CD4-positive, alpha-beta memory T cell (primary cell): ENCODE measurements around the gene RPS27L. TPM values are rescaled to one million over a fixed set of nuclear protein-coding genes. Genes with fewer than 3 reads are reported as not detected.

ENCODE experiments used
- CTCF ChIA-PET: fragments of 350-600 bp; sonication (Branson Sonifier 250); formaldehyde crosslinking; loops from one replicate; lab custom pipeline; 2021; ENCODE audit warnings: inconsistent platforms; ENCODE audit not compliant: partially characterized antibody; lab: Charles Lee
- POLR2A ChIA-PET: fragments of 350-600 bp; sonication (Branson Sonifier 250); formaldehyde crosslinking; loops from one replicate; lab custom pipeline; 2021; ENCODE audit not compliant: partially characterized antibody; lab: Charles Lee
- DNase-seq, 5 donors: peaks; one replicate each; pipeline versions ENCODE4 v3.0.0 to v3.0.0-alpha.2; 2020 to 2022; ENCODE audit warnings: mixed read lengths in 1 of 5
- H3K27ac ChIP-seq: one replicate; pipeline ENCODE4 v1.7.0; 2013; ENCODE audit warnings: low read depth, low read length
- H3K27me3 ChIP-seq: 2 replicates; pipeline ENCODE4 v1.7.0; 2013; ENCODE audit warnings: mild to moderate bottlenecking, low read length, moderate library complexity; ENCODE audit not compliant: insufficient read depth
- H3K36me3 ChIP-seq: 2 replicates; pipeline ENCODE4 v1.7.0; 2013; ENCODE audit warnings: mild to moderate bottlenecking, low read length, moderate library complexity; ENCODE audit not compliant: insufficient read depth
- H3K4me1 ChIP-seq: 2 replicates; pipeline ENCODE4 v1.7.0; 2013; ENCODE audit warnings: mild to moderate bottlenecking, low read length, moderate library complexity; ENCODE audit not compliant: insufficient read depth
- H3K4me3 ChIP-seq, 2 donors: one replicate each; pipeline ENCODE4 v1.7.0; 2013; ENCODE audit warnings: low read length in 2 of 2, mild to moderate bottlenecking in 1 of 2
- H3K9me3 ChIP-seq, 2 donors: one replicate each; pipeline ENCODE4 v1.7.0; 2013; ENCODE audit warnings: low read length in 2 of 2, control low read depth in 1 of 2; ENCODE audit not compliant: control insufficient read depth in 1 of 2
- H3K27ac Mint-ChIP-seq, 7 donors: one replicate each; pipeline ENCODE4 v1.8.0; 2020 to 2021; ENCODE audit warnings: mixed read lengths in 7 of 7, mild to moderate bottlenecking in 6 of 7, inconsistent platforms in 3 of 7, moderate library complexity in 3 of 7
- H3K27me3 Mint-ChIP-seq, 2 donors: one replicate each; pipeline ENCODE4 v1.8.0; 2020 to 2021; ENCODE audit warnings: mixed read lengths in 2 of 2
- H3K36me3 Mint-ChIP-seq, 2 donors: one replicate each; pipeline ENCODE4 v1.8.0; 2020 to 2021; ENCODE audit warnings: mixed read lengths in 2 of 2, inconsistent platforms in 1 of 2, mild to moderate bottlenecking in 1 of 2
- H3K4me1 Mint-ChIP-seq, 4 donors: one replicate each; pipeline ENCODE4 v1.8.0; 2020 to 2021; ENCODE audit warnings: mixed read lengths in 4 of 4, mild to moderate bottlenecking in 1 of 4
- H3K4me3 Mint-ChIP-seq, 8 donors: one replicate each; pipeline ENCODE4 v1.8.0; 2020 to 2021; ENCODE audit warnings: mixed read lengths in 8 of 8, mild to moderate bottlenecking in 7 of 8, moderate library complexity in 6 of 8, inconsistent platforms in 3 of 8
- H3K9me3 Mint-ChIP-seq, 8 donors: one replicate each; pipeline ENCODE4 v1.8.0; 2020 to 2021; ENCODE audit warnings: mixed read lengths in 8 of 8, mild to moderate bottlenecking in 5 of 8, inconsistent platforms in 3 of 8, moderate library complexity in 1 of 8
- intact Hi-C: fragments of 100-400 bp; cut with micrococcal nuclease; formaldehyde crosslinking; loops from one replicate; pipeline ENCODE4 v1.15.1; 2023
- polyA plus RNA-seq, 2 donors: library from polyadenylated mRNA; unstranded; fragments of 300-500 nt; fragmentation: Illumina TruSeq; gene quantifications; one replicate each; pipeline ENCODE4 v1.2.3, GENCODE V29; 2021
- total RNA-seq, 2 experiments: library from RNA; stranded (reverse); gene quantifications; one replicate each; pipeline ENCODE4 v1.2.3, GENCODE V29; 2021

Gene RPS27L
- total and polyA plus RNA-seq, 4 experiments from 2014 or later: 150 to 211 (median 174) TPM

- H3K36me3 ChIP-seq: no peaks in the 10 kb centered on the region
- H3K27me3 ChIP-seq: no peaks in the 10 kb centered on the region
- no peak for DNase-seq
- intact Hi-C loops: no loop called here
- ChIA-PET POLR2A (no interaction called here), CTCF (no interaction called here)
- no peak overlapping the region for H3K27ac ChIP-seq
- peaks cover 14% of the 10 kb centered on the region for H3K4me1 ChIP-seq
- no peaks in the 10 kb centered on the region for H3K27me3 Mint-ChIP-seq
- peak overlapping the region in 1 of 7 donors; percentile 29 for H3K27ac Mint-ChIP-seq
- H3K36me3 Mint-ChIP-seq: peaks cover 0 to 15% of the 10 kb centered on the region in 2 donors
- H3K9me3 Mint-ChIP-seq: no peaks in the 10 kb centered on the region
- no peak overlapping the region for H3K4me3 ChIP-seq
- H3K4me1 Mint-ChIP-seq: peaks cover 7 to 19% (median 13%) of the 10 kb centered on the region in 4 donors
- H3K4me3 Mint-ChIP-seq: peak overlapping the region in 1 of 8 donors; percentile 46
- no peaks in the 10 kb centered on the region for H3K9me3 ChIP-seq
These were observed 3.4 kb upstream of the RPS27L start for GRCh38 chr15:63160638-63161037.

DNA sequence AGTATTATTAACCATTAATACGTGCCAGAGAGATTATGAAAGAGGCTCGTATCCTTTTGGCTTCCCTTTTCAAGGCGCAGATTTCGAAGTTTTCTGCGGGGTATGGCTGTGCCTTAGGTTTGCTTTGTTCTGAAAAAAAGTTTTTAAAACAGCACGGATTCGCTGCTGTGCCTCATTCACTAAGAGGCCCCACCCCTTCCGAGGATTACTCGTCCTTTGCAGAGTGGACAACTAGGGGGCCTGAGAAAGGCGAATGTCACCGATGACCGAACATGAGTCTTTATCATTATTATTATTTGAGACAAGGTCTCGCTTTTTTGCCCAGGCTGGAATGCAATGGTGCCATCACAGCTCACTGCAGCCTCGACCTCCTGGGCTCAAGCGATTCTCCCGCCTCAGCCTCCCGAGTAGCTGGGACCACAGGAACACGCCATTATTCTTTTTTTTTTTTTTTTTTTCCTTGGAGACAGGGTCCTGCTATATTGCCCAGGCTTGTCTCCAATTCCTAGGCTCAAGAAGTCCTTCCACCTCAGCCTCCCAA lies 684 bp upstream of the RPS27L start:
- Mint-ChIP-seq H3K27ac (peak overlapping the region; percentile 57 to 92 (median 89)), H3K4me3 (peak overlapping the region; percentile 89 to 100 (median 98)), H3K4me1 (peaks cover 14 to 32% (median 24%) of the 10 kb centered on the region in 4 donors), H3K36me3 (peaks cover 5 to 27% of the 10 kb centered on the region in 2 donors), H3K9me3 (no peaks in the 10 kb centered on the region), H3K27me3 (no peaks in the 10 kb centered on the region)
- peaks cover 29% of the 10 kb centered on the region for H3K4me1 ChIP-seq
- ChIA-PET CTCF (interaction anchor here (0.9 to 1.5 kb wide), 5 partner anchors 8 to 40 kb away, joined by 3 to 5 read pairs (median 4); no protein-coding TSS in a partner anchor), POLR2A (interaction anchor here (0.6 to 4.0 kb wide), 22 partner anchors 9 to 346 kb away, joined by 3 to 96 read pairs (median 6); partner anchors contain the start of genes APH1B, LACTB, RAB8B and USP3)
- intact Hi-C loops: loop anchor here (1.0 to 5.0 kb wide), 6 partner anchors 31 to 244 kb away; partner anchors contain the start of genes APH1B, LACTB and RAB8B
- H3K9me3 ChIP-seq: no peaks in the 10 kb centered on the region
- H3K36me3 ChIP-seq: peaks cover 4% of the 10 kb centered on the region
- H3K27me3 ChIP-seq: no peaks in the 10 kb centered on the region
- peak overlapping the region; percentile 53 to 88 for H3K4me3 ChIP-seq
- DNase-seq: peak in 1 of 5 donors; percentile 45
- peak overlapping the region; percentile 74 for H3K27ac ChIP-seq

DNA sequence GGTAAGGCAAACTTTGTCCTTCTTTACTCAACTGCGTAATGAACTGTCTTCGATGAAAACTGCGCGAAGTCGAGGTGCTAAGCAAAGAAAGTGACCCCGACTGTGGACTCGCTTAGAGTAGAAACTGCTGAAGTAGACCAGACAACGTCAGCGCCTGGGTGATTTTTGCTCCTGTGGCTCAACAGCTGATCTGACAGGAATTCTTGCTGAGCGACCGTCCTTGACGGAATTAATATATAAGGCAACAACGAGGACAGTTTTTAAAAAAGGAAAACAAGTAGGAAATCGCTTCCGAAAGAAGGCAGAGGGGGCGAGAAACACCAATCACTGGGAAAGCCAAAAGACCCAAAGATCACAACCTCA lies 541 bp downstream of the RPS27L start:
- peaks cover 10 to 33% of the 10 kb centered on the region in 2 donors for H3K36me3 Mint-ChIP-seq
- H3K4me3 Mint-ChIP-seq: peak overlapping the region; percentile 97 to 100 (median 100)
- no peaks in the 10 kb centered on the region for H3K9me3 Mint-ChIP-seq
- POLR2A ChIA-PET: interaction anchor here (0.9 to 4.0 kb wide), 24 partner anchors 9 to 347 kb away, joined by 3 to 96 read pairs (median 5); partner anchors contain the start of genes APH1B, RAB8B and USP3
- Histone ChIP-seq H3K4me3 (peak overlapping the region; percentile 53 to 88), H3K27me3 (no peaks in the 10 kb centered on the region), H3K4me1 (peaks cover 29% of the 10 kb centered on the region), H3K9me3 (no peaks in the 10 kb centered on the region), H3K36me3 (peaks cover 7% of the 10 kb centered on the region), H3K27ac (peak overlapping the region; percentile 74)
- intact Hi-C loops: loop anchor here (1.0 to 5.0 kb wide), 6 partner anchors 33 to 246 kb away; partner anchors contain the start of genes APH1B, LACTB and RAB8B
- H3K4me1 Mint-ChIP-seq: peaks cover 14 to 32% (median 24%) of the 10 kb centered on the region in 4 donors
- H3K27me3 Mint-ChIP-seq: no peaks in the 10 kb centered on the region
- peak in 3 of 5 donors; percentile 2 to 10 (median 9) for DNase-seq
- H3K27ac Mint-ChIP-seq: peak overlapping the region; percentile 89 to 99 (median 98)
- CTCF ChIA-PET: interaction anchor here (0.6 to 1.5 kb wide), 7 partner anchors 9 to 105 kb away, joined by 3 to 5 read pairs (median 3); no protein-coding TSS in a partner anchor

DNA sequence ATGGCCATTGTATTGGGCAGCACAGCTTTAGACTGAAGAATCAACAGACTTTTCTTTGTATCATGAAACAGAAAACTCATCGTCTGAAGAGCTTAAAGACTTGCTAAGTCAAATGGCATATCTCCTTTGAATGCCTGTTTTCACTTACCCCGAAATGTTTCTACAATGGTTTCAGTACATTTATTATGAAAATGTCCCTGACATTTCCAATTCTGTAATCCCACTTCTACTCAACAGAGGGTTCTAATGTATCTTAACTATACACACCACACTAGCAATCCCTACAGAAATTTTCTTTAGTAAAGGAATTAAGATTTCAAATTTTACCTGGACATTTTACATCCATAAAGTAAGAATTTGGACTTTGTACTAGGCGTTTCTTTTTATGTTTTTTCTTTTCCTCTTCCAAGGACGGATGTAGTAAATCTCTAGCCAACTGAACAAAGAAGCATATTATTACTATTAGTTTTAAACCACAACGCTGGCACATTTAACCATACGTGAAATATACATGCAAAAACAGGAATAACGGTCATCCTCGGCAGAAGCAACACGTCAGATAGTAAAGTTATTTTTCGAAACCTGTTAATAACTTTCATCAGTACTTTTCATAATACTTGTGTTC lies 1.1 kb downstream of the RPS27L start:
- peak overlapping the region; percentile 53 to 88 for H3K4me3 ChIP-seq
- DNase-seq: no peak
- intact Hi-C loops: loop anchor here (2.0 to 5.0 kb wide), 2 partner anchors 77 to 246 kb away; no protein-coding TSS in a partner anchor
- ChIA-PET POLR2A (interaction anchor here (0.9 to 4.0 kb wide), 14 partner anchors 9 to 124 kb away, joined by 3 to 96 read pairs (median 7); partner anchors contain the start of gene APH1B), CTCF (interaction anchor here (0.6 to 1.5 kb wide), 5 partner anchors 10 to 106 kb away, joined by 3 to 5 read pairs (median 3); no protein-coding TSS in a partner anchor)
- peak overlapping the region; percentile 74 for H3K27ac ChIP-seq
- Mint-ChIP-seq H3K9me3 (no peaks in the 10 kb centered on the region), H3K4me1 (peaks cover 14 to 32% (median 24%) of the 10 kb centered on the region in 4 donors), H3K4me3 (peak overlapping the region; percentile 97 to 100 (median 100)), H3K27me3 (no peaks in the 10 kb centered on the region), H3K27ac (peak overlapping the region; percentile 89 to 99 (median 98)), H3K36me3 (peaks cover 10 to 37% of the 10 kb centered on the region in 2 donors)
- H3K4me1 ChIP-seq: peaks cover 29% of the 10 kb centered on the region
- H3K36me3 ChIP-seq: peaks cover 7% of the 10 kb centered on the region
- no peaks in the 10 kb centered on the region for H3K27me3 ChIP-seq
- no peaks in the 10 kb centered on the region for H3K9me3 ChIP-seq

- Mint-ChIP-seq H3K9me3 (no peaks in the 10 kb centered on the region), H3K4me1 (peaks cover 14 to 32% (median 24%) of the 10 kb centered on the region in 4 donors), H3K27me3 (no peaks in the 10 kb centered on the region), H3K4me3 (peak overlapping the region; percentile 39 to 100 (median 99)), H3K36me3 (peaks cover 10 to 37% of the 10 kb centered on the region in 2 donors), H3K27ac (peak overlapping the region in 3 of 7 donors; percentile 65 to 81 (median 81))
- peaks cover 7% of the 10 kb centered on the region for H3K36me3 ChIP-seq
- intact Hi-C loops: loop anchor here (5.0 kb wide), 1 partner anchor 247 kb away; no protein-coding TSS in a partner anchor
- H3K27me3 ChIP-seq: no peaks in the 10 kb centered on the region
- no peaks in the 10 kb centered on the region for H3K9me3 ChIP-seq
- CTCF ChIA-PET: interaction anchor here (1.0 kb wide), 1 partner anchor 11 kb away, joined by 3 read pairs; no protein-coding TSS in a partner anchor
- H3K27ac ChIP-seq: no peak overlapping the region
- POLR2A ChIA-PET: interaction anchor here (1.2 to 4.0 kb wide), 5 partner anchors 8 to 91 kb away, joined by 3 to 96 read pairs (median 21); no protein-coding TSS in a partner anchor
- no peak for DNase-seq
- no peak overlapping the region for H3K4me3 ChIP-seq
- H3K4me1 ChIP-seq: peaks cover 29% of the 10 kb centered on the region
These were observed 1.8 kb downstream of the RPS27L start for GRCh38 chr15:63155486-63155885.

DNA sequence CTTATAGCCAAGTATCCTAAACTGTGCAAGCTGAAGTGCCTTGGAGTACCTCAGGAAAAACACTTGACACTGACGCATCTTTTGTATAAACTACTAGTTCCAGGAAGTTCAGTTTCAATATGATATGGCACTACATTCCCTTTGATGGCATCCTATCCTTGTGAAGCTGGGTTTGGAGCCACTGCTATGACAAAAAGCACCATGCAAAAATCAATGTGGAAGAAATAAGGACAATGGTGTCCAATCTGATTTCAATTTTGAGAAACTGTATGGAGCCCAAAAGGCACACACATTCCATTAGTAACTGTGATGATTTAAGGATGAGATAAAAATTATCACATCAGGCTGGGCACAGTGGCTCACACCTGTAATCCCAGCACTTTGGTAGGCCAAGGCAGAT lies 5.6 kb downstream of the RPS27L start:
- H3K9me3 ChIP-seq: no peaks in the 10 kb centered on the region
- intact Hi-C loops: no loop called here
- Mint-ChIP-seq H3K27me3 (no peaks in the 10 kb centered on the region), H3K4me1 (peaks cover 18 to 27% (median 22%) of the 10 kb centered on the region in 4 donors), H3K27ac (no peak overlapping the region), H3K4me3 (no peak overlapping the region), H3K36me3 (peaks cover 17 to 39% of the 10 kb centered on the region in 2 donors), H3K9me3 (no peaks in the 10 kb centered on the region)
- H3K4me1 ChIP-seq: peaks cover 22% of the 10 kb centered on the region
- H3K27ac ChIP-seq: no peak overlapping the region
- DNase-seq: no peak
- ChIA-PET POLR2A (interaction anchor here (0.7 kb wide), 1 partner anchor 44 kb away, joined by 3 read pairs; no protein-coding TSS in a partner anchor), CTCF (no interaction called here)
- H3K4me3 ChIP-seq: no peak overlapping the region
- H3K27me3 ChIP-seq: no peaks in the 10 kb centered on the region
- H3K36me3 ChIP-seq: peaks cover 7% of the 10 kb centered on the region
